Heart left ventricle (tissue), 13 donors: ENCODE data around the gene ZNF628.

Experiments used
- CTCF ChIP-seq, 12 donors: fragments of 200-600 bp; sonication (generic) in 4 of 12; IDR thresholded peaks; one replicate each; pipeline versions ENCODE4 v1.5.0 to v1.8.0; 2018 to 2022; ENCODE audit warnings: antibody characterized with exemption in 12 of 12, mild to moderate bottlenecking in 5 of 12
- POLR2A ChIP-seq, 2 donors: fragments of 450-650 bp; IDR thresholded peaks; one replicate each; pipeline ENCODE4 v1.6.1; 2017; ENCODE audit warnings: antibody characterized with exemption in 2 of 2, mild to moderate bottlenecking in 2 of 2, moderate library complexity in 2 of 2
- donor health status: ischemic (EF 13 %, LVEDD 7.1; RV severe dilation, severe dysfunction).
- donor health status: DM: no; HTN: yes; CAD: no.
- donor health status: DM: no; HTN: no; CAD: no.
- donor health status: ischemic (EF 25% LVEDD 6.9; RV normal size, moderate dysfunction).
- donor health status: ischemic (EF 25% LVEDD 5.7; RV mildly dilated, moderate dysfunction).
- donor health status: ischemic (EF 35%, LVEDD 5.7; RV mildly dilated, moderate dysfunction).
- donor health status: nonischemic (EF 11% LVEDD 7.7; RV severe dilation, severe dysfunction).
- donor health status: DM: yes; HTN: yes; CAD: no.
- donor health status: PGD.
- donor health status: ischemic (EF 29% LVEDD 5.4; RV normal size, mild dysfunction).
- donor health status: nonischemic (EF 23%, LVEDD 6.1; RV moderate dilation, normal function).

GRCh38 chr19:55487924-55488687 lies 11.7 kb downstream of the ZNF628 start, which contains the start of gene SSC5D:
- TF ChIP-seq CTCF (IDR thresholded peaks at IDR 0.05) (no peak), POLR2A (IDR thresholded peaks at IDR 0.05) (no peak)
